Measurements from ENCODE around the gene ARRB1.
A peak's percentile ranks its signal among the peaks of the same experiment; 100 is the strongest.

The ARRB1 gene

GRCh38 chr11:75271730-75272129 lies 79.7 kb downstream of the ARRB1 start:
- no peak for DNase-seq

DNA sequence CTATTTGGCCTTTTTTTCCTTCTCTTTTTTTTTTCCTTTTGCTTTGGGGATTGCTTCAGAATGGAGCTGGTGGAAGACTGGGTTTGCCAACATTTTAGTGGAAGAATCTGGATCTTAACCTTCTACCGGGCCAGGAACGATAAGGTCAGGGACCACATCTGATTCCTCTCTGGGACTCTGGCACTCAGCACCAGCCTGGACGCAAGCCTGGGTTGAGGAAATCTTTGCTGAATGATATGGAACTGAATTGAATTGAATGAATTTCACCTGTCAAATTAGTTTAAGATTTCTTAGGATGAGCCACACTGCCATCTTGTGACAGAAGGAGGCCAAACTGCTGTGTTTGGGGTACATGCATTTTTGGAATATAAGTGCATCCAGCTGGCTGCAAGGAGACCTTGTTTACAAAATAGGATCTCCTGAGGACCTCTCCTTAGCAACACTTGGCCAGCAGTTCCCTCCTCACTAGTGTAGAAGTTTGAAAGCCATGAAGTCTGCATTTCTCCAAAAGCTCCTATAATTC lies 80.5 kb downstream of the ARRB1 start:
- no peak for DNase-seq

GRCh38 chr11:75269896-75270295 lies 81.6 kb downstream of the ARRB1 start:
- DNase-seq: no peak

DNA sequence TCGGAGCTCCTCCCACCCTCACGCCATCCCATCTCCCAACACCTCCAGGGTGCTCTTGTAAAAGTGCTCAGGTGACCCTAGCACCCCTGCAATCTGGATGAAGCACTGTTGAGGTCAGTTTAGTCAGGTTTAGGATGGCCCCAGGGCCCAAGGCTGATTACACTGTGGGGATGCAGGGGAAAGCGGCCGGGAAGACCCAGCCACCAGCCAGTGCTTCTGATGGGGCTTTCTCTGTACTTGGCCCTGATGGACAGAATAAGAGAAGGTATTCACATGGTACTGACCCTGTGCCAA lies 82.1 kb downstream of the ARRB1 start:
- DNase-seq: no peak

- no peak for DNase-seq
These were observed 82.7 kb downstream of the ARRB1 start for GRCh38 chr11:75268626-75269366.

- DNase-seq: no peak
These were observed 84.1 kb downstream of the ARRB1 start for GRCh38 chr11:75267171-75267970.

DNA sequence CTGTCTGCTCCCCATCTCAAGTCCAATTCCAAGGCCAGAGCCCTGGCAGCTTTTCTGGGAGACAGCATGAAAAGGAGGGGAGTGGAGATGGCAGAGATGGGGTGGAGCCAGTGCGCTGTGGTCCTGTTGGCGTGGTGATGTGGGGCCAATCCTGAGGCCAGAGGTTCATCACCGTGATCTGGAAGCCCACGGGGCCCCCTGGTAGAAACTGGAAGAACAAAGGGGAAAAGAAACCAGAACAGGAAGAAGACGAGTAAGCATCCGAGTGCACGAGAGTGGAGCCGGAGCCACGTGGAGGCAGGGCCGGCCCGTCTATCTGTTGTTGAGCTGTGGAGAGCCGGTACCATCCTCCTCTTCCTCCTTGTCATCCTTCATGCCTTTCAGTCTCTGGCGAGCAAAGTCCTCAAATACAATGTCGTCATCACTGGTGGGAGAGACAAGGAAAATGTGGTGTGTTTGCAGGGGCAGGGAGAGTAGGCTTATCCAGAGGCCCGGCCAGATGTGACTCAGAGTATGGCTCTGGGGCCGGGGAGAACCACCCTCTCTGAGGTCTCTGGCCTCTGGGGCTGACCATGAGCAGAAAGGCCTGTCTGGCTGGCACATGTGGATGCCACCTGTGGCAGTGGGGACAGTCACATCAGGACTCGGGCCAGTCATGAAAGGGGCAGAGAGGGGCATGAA lies 85.5 kb downstream of the ARRB1 start:
- no peak for DNase-seq

GRCh38 chr11:75264971-75265370 lies 86.5 kb downstream of the ARRB1 start:
- no peak for DNase-seq

DNA sequence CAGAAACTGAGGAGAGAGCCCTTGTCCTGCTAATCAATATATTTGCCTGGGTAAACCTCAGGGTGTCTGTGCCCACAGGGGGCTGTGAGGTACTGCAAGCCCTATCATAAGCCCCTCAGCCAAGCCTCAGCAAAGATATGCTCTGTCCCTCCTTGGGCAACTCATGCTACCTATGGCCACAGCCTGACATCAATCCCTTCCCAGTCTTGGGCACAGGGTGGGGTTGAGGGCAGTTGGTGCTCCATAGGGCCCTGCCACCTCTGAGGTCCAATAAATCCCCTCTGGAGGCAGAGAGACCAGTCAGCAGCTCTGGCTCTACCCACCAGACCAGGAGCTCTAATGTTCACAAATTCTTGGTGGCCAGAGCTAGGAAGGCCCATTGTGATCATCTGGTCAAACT lies 87.1 kb downstream of the ARRB1 start:
- DNase-seq: no peak

DNA sequence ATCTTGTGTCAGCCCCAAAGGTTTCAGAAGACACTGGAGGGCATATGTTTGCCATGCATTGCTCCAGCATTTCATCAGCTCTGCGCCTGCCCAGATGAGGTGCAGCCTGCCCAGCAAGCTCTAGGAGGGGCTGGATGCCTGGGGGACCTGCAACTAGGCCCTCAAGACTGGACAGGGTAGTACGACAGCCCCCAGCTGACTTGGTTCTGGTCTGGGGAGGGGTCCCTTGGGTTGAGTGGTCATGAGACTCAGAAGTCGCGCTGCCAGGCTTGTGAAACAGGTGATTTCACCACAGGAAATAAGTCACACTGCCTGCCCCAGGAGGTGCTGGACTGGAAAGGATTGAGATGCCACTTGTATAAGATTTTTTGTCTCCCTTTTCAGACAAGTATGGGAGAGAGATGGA lies 87.5 kb downstream of the ARRB1 start:
- peak; percentile 35 for DNase-seq

DNA sequence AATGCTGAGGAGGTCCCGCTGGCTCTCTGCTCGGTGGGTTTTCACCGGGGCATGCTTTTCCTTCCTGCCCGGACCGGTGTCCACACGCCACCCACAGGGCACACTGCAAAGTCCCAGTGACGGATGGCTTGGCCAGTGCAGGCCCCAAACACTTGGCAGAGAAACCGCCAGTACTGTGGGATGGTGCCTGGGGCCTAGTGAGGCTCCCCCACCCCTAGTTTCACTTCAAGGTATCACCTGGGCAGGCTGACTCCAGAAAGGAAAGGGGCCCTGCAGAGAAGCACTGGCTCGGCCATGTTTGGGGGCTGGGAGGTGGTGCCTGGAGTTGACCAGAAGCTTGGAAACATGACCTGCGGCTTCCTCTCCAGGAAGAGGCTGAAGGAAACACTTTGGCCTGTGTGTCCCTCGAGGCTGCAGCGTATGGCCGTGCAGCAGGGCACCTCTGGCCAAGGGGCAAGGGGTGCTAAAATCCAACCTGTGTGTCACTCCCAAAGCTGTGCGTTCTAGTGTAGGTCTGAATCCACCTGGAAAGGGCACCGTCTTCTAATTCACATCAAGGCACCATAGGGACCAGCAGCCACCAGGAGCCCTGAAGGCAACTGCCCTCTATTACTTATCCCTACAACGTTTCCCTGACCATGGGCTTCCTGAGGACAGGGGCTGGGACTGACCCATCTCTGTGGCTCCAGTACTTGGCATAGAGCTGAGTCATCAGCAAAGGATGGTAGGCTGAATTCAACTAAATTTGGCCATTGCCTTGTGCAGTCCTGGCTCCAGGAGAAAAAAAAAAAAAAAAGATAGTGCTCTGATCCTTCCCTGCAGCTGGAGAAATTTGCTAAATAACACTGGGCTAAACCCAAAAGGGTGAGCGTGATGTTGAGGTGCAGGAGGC lies 88.3 kb downstream of the ARRB1 start:
- DNase-seq: no peak

DNA sequence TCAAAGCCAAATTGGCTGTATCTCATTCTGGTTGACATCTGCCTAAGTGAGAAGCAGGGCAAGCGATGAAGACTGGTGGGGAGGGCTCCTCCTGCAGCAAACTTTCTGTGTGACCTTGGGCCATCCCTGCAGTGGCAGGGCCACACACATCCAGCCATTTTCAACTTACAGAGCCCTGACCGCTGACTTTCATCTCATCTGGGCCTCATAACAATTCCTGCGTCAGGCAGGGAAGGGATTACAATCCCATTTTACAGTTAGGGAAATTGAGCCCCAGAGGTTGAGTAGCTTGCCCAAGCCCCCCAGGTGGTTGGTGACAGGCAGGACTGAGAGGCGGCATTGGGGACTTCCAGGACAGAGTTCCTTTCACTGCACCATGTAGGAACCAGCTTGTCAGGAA lies 89.0 kb downstream of the ARRB1 start:
- DNase-seq: no peak

GRCh38 chr11:75261902-75262361 lies 89.5 kb downstream of the ARRB1 start:
- no peak for DNase-seq

DNA sequence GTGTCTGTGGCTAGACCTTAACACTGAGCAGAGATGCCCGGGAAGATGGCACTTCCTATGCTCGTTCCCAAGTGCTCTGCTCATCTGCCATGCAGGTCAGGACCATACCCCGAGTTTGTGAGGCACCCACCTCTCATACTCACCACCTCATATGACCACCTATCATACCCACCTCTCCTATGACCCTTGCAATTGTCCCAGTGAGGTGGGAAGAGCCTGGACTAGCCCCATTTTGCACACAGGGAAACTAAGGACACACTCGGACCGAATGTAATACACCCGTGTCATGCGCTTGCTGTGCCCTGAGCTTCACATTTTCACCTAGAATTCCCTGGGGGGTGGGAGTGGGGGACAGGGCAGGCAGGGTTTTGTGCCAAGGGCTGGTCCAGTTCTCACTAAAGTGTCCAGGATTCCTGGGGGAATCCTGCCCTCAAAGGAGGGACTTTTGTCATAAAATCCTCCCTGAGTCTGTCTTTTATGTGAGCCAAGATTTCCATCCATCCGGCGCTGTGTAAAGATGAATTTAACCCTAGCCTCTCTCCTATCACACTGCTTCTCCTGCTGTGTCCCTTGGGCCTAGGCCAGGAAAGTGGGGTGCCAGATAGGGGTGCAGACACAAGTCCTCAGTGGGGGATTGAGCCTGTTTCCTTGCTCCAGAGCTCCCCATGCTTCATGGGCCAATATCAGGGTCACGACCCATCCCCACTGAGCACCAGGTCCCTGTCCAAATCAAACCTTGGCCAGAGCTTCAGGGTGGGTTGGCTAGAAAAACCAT lies 90.9 kb downstream of the ARRB1 start:
- DNase-seq: no peak

DNA sequence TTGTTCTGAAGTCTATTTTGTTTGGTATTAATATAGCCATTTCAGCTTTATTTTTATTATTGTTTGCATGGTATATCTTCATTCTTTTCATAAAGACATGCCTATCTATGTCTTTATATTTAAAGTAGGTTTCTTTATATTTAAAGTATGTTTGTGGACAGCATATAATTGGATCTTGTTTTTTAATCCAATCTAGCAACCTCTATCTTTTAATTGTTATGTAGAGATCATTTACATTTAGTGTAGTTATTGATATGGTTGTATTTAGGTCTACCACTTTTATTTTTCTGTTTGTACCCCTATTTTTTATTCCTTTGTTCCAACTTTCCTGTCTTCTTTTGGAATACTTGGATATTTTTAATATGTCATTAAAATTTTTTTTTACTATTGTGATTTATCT lies 97.1 kb downstream of the ARRB1 start:
- DNase-seq: no peak

DNA sequence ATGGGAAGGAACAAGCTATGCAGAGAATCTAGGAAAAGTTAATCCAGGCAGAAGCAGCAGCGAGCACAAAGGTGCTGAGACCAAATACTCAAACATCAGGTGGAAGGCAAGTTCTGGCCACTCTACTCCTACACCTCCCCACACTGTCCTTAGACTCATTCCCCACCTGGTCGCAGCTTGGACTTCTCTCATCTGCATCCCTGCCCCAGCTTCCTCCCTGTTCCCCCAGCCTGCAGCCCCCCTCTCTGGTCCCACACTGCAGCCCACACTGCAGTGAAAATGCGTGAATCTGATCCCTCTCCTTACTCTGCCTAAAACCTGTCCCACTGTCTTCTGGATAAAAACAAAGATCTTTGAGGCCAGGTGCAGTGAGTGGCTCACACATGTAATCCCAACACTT lies 101.8 kb downstream of the ARRB1 start:
- no peak for DNase-seq

DNA sequence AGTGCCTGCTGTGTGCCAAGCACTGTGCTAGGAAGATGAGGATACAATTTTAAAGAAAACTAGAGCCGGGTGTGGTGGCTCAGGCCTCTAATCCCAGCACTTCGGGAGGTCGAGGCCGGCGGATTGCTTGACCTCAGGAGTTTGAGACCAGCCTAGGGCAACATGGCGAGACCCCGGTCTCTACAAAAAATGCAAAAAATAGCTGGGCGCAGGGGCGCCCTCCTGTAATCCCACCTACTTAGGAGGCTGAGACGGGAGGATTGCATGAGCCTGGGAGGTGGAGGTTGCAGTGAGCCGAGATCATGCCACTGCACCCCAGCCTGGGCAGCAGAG lies 102.6 kb downstream of the ARRB1 start:
- no peak for DNase-seq

DNA sequence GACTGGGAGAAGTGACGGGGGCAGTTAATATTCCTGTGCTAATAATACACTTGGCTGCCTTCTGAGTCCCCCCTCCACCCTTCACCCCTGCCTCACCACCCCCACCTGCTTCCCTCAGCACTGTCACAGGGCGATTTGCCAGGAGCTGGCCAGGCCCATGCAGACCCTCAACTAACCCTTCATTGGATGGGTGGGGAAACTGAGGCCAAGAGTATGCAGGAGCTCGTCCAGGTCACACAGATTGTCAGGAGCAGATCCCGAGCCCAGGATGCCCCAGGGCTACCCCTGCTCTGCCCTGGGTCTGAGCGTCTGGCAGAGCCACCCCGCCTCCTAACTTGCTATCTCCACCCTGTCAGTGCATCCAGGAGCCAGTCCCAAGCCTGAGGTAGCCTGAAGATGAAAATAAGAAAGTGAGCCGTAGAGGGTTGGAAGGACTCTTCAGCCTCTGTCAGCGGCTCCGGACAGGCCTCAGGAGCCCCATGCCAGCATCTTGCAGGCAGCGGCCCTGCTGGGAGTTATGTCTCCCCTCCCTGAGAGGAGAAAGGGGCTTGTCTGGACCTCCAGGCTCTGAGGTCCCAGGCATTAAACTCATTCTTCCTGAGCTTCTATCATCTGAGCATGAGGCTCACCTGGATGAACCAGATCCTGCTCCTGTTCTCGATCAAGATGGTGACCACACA lies 104.7 kb downstream of the ARRB1 start:
- peak; percentile 18 for DNase-seq

- DNase-seq: no peak
These were observed 105.3 kb downstream of the ARRB1 start for GRCh38 chr11:75246006-75246670.

GRCh38 chr11:75245356-75246005 lies 106.0 kb downstream of the ARRB1 start:
- DNase-seq: no peak

Data from stimulated activated CD8-positive, alpha-beta memory T cell treated with anti-CD3 and anti-CD28 coated beads, Interleukin-4, amount 100 ng/mL, for 48 hours (primary cell).